ENCODE measurements around the gene SEPTIN1. TPM values are rescaled to one million over a fixed set of nuclear protein-coding genes. Genes with fewer than 3 reads are reported as not detected.

SEPTIN1 gene
- total and polyA plus RNA-seq, 2 of the 13 experiments (the other 11 are each of a cell fraction or from before 2014, with no cell fraction given), result 0.18 to 0.67 TPM

DNA sequence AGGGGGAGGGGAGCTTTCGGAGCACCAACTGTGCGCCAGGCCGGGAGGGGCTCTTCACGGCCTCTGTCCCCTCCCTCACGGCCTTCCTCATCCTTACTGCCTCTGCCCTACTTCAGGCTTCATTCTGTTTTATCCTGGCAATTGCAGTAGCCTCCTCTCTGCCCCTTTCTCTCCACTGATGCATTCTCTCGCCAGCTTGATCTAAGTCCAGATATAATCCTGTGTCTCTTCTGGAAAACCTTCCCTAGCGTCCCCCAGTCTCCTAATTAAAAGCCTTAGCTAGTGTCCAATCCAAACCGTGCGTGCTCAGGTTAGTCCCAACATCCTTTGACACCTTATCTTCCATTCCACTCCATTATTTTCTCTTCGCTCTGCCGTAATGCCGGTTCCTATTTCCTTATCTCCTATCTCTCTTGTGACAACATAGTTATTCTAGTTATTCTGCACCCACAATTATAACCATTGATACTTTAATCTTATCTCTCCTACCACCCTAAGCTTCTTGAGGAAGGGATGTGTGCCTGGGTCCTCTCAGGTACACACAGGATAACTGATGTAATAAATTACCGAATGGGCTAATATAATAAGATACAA lies 13.7 kb upstream of the SEPTIN1 start (continued):
- TF ChIP-seq, protein P1, sequence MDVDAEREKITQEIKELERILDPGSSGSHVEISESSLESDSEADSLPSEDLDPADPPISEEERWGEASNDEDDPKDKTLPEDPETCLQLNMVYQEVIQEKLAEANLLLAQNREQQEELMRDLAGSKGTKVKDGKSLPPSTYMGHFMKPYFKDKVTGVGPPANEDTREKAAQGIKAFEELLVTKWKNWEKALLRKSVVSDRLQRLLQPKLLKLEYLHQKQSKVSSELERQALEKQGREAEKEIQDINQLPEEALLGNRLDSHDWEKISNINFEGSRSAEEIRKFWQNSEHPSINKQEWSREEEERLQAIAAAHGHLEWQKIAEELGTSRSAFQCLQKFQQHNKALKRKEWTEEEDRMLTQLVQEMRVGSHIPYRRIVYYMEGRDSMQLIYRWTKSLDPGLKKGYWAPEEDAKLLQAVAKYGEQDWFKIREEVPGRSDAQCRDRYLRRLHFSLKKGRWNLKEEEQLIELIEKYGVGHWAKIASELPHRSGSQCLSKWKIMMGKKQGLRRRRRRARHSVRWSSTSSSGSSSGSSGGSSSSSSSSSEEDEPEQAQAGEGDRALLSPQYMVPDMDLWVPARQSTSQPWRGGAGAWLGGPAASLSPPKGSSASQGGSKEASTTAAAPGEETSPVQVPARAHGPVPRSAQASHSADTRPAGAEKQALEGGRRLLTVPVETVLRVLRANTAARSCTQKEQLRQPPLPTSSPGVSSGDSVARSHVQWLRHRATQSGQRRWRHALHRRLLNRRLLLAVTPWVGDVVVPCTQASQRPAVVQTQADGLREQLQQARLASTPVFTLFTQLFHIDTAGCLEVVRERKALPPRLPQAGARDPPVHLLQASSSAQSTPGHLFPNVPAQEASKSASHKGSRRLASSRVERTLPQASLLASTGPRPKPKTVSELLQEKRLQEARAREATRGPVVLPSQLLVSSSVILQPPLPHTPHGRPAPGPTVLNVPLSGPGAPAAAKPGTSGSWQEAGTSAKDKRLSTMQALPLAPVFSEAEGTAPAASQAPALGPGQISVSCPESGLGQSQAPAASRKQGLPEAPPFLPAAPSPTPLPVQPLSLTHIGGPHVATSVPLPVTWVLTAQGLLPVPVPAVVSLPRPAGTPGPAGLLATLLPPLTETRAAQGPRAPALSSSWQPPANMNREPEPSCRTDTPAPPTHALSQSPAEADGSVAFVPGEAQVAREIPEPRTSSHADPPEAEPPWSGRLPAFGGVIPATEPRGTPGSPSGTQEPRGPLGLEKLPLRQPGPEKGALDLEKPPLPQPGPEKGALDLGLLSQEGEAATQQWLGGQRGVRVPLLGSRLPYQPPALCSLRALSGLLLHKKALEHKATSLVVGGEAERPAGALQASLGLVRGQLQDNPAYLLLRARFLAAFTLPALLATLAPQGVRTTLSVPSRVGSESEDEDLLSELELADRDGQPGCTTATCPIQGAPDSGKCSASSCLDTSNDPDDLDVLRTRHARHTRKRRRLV (CRISPR knock-in tag; IDR thresholded peaks at IDR 0.05), result no peak
- TF ChIP-seq, protein P2, sequence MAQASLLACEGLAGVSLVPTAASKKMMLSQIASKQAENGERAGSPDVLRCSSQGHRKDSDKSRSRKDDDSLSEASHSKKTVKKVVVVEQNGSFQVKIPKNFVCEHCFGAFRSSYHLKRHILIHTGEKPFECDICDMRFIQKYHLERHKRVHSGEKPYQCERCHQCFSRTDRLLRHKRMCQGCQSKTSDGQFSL (CRISPR knock-in tag; IDR thresholded peaks at IDR 0.05), result peak; percentile 50; the same call in 1 of the 2 replicates
- no peak for TF ChIP-seq ZNF788 (CRISPR knock-in tag; IDR thresholded peaks at IDR 0.05; ENCODE audit: borderline replicate concordance)
- TF ChIP-seq HOXD1 (CRISPR knock-in tag; IDR thresholded peaks at IDR 0.05), result no peak
- TF ChIP-seq ZNF317 (CRISPR knock-in tag; IDR thresholded peaks at IDR 0.05), result 0 out of 2 replicates have a peak, but pooled peaks have one; percentile 23
- TF ChIP-seq SYNCRIP (IDR thresholded peaks at IDR 0.05; ENCODE audit: insufficient read depth, low read depth, low read length), result no peak
- no peak for TF ChIP-seq CCDC6 (CRISPR knock-in tag; IDR thresholded peaks at IDR 0.05)
- no peak for TF ChIP-seq TCF12 (IDR thresholded peaks at IDR 0.05)
- peak; percentile 52; the same call in 1 of the 2 replicates for TF ChIP-seq TCF12 (CRISPR knock-in tag; IDR thresholded peaks at IDR 0.05)
- no peak for TF ChIP-seq POLR2AphosphoS5 (IDR thresholded peaks at IDR 0.05; ENCODE audit: low read depth, low read length)
- TF ChIP-seq, protein P3, sequence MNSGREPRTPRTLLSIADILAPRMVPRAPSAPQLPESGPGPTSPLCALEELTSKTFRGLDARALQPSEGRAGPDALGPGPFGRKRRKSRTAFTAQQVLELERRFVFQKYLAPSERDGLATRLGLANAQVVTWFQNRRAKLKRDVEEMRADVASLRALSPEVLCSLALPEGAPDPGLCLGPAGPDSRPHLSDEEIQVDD (CRISPR knock-in tag; IDR thresholded peaks at IDR 0.05; ENCODE audit: borderline replicate concordance), result no peak
- no peak for TF ChIP-seq ZNF329 (CRISPR knock-in tag; IDR thresholded peaks at IDR 0.05; ENCODE audit: low read depth)
- TF ChIP-seq NFE2 (CRISPR knock-in tag; IDR thresholded peaks at IDR 0.05), result no peak
- 0 out of 2 replicates have a peak, but pooled peaks have one; percentile 11 for TF ChIP-seq ZNF556 (CRISPR knock-in tag; IDR thresholded peaks at IDR 0.05; ENCODE audit: borderline replicate concordance)
- no peak for TF ChIP-seq NR2C2 (CRISPR knock-in tag; IDR thresholded peaks at IDR 0.05; ENCODE audit: borderline replicate concordance)
- TF ChIP-seq, protein P4, sequence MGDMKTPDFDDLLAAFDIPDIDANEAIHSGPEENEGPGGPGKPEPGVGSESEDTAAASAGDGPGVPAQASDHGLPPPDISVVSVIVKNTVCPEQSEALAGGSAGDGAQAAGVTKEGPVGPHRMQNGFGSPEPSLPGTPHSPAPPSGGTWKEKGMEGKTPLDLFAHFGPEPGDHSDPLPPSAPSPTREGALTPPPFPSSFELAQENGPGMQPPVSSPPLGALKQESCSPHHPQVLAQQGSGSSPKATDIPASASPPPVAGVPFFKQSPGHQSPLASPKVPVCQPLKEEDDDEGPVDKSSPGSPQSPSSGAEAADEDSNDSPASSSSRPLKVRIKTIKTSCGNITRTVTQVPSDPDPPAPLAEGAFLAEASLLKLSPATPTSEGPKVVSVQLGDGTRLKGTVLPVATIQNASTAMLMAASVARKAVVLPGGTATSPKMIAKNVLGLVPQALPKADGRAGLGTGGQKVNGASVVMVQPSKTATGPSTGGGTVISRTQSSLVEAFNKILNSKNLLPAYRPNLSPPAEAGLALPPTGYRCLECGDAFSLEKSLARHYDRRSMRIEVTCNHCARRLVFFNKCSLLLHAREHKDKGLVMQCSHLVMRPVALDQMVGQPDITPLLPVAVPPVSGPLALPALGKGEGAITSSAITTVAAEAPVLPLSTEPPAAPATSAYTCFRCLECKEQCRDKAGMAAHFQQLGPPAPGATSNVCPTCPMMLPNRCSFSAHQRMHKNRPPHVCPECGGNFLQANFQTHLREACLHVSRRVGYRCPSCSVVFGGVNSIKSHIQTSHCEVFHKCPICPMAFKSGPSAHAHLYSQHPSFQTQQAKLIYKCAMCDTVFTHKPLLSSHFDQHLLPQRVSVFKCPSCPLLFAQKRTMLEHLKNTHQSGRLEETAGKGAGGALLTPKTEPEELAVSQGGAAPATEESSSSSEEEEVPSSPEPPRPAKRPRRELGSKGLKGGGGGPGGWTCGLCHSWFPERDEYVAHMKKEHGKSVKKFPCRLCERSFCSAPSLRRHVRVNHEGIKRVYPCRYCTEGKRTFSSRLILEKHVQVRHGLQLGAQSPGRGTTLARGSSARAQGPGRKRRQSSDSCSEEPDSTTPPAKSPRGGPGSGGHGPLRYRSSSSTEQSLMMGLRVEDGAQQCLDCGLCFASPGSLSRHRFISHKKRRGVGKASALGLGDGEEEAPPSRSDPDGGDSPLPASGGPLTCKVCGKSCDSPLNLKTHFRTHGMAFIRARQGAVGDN (CRISPR knock-in tag; IDR thresholded peaks at IDR 0.05), result 0 out of 2 replicates have a peak, but pooled peaks have one; percentile 0
- TF ChIP-seq TOE1 (CRISPR knock-in tag; IDR thresholded peaks at IDR 0.05), result no peak
- no peak for TF ChIP-seq EHMT2 (IDR thresholded peaks at IDR 0.05; ENCODE audit: borderline replicate concordance, low read depth, low read length)
- no peak for TF ChIP-seq LCORL (IDR thresholded peaks at IDR 0.05)
- TF ChIP-seq LCORL (CRISPR knock-in tag; IDR thresholded peaks at IDR 0.05), result no peak
